SK-N-SH (cell line): ENCODE data around the gene ITGAL. TPM values are rescaled to one million over a fixed set of nuclear protein-coding genes. Genes with fewer than 3 reads are reported as not detected.

Source experiments
- CTCF ChIA-PET: fragments of 300-600, 350-600 bp; formaldehyde crosslinking; extraction: SDS; loops from one replicate; lab custom pipeline; 2021; lab: Yijun Ruan, JAX
- POLR2A ChIA-PET: fragments of 350-600 bp; sonication (Branson Sonifier 250); formaldehyde crosslinking; extraction: SDS; loops from one replicate; lab custom pipeline; 2020; ENCODE audit warnings: antibody characterized with exemption, inconsistent platforms; lab: Yijun Ruan, JAX
- DNase-seq: peaks from one replicate; pipeline ENCODE4 v3.0.0; 2012
- H2AFZ ChIP-seq: fragments of 200-600 bp; sonication (generic); 2 replicates; pipeline ENCODE4 v1.8.1; 2016; ENCODE audit warnings: antibody characterized with exemption, mild to moderate bottlenecking, low read depth
- H3F3A ChIP-seq: fragments of 200-600 bp; sonication (generic); replicated peaks from 2 replicates; pipeline ENCODE3; 2016; ENCODE audit warnings: antibody characterized with exemption, mild to moderate bottlenecking; ENCODE audit not compliant: insufficient read depth
- H3K27ac ChIP-seq, 2 experiments: fragments of 200-500 bp in 1 of 2; fragments of 200-600 bp in 1 of 2; sonication (Bioruptor generic) in 1 of 2; sonication (generic), shearing (Covaris generic) in 1 of 2; 2 replicates each; pipeline versions ENCODE4 v1.5.1 to v1.6.1; 2014 to 2016; ENCODE audit warnings: low read depth in 2 of 2, inconsistent platforms in 1 of 2, low read length in 1 of 2, mild to moderate bottlenecking in 1 of 2, mixed read lengths in 1 of 2
- H3K27me3 ChIP-seq: fragments of 200-600 bp; sonication (generic), shearing (Covaris generic); 2 replicates; pipeline ENCODE4 v1.6.1; 2016; ENCODE audit warnings: mixed run types; ENCODE audit not compliant: insufficient read depth
- H3K36me3 ChIP-seq, 2 experiments: fragments of 200-500 bp in 1 of 2; fragments of 200-600 bp in 1 of 2; sonication (Bioruptor generic) in 1 of 2; sonication (generic) in 1 of 2; replicated peaks in 1 of 2; 2 replicates each; pipeline versions ENCODE3 to v1.5.1; 2014 to 2016; ENCODE audit warnings: low read length in 1 of 2, mild to moderate bottlenecking in 1 of 2; ENCODE audit not compliant: insufficient read depth in 2 of 2, control insufficient read depth in 1 of 2
- H3K4me1 ChIP-seq, 2 experiments: fragments of 200-500 bp in 1 of 2; fragments of 200-600 bp in 1 of 2; sonication (Bioruptor generic) in 1 of 2; sonication (generic), shearing (Covaris generic) in 1 of 2; 2 replicates each; pipeline versions ENCODE4 v1.5.1 to v1.6.1; 2014 to 2016; ENCODE audit warnings: low read depth in 1 of 2, low read length in 1 of 2, mixed run types in 1 of 2; ENCODE audit not compliant: insufficient read depth in 2 of 2, control insufficient read depth in 1 of 2
- H3K4me2 ChIP-seq: fragments of 200-600 bp; sonication (generic), shearing (Covaris generic); 2 replicates; pipeline ENCODE4 v1.6.1; 2017; ENCODE audit warnings: mixed run types
- H3K4me3 ChIP-seq, 2 experiments: fragments of 200-500 bp in 1 of 2; fragments of 200-600 bp in 1 of 2; sonication (Bioruptor generic) in 1 of 2; sonication (generic), shearing (Covaris generic) in 1 of 2; 2 replicates each; pipeline versions ENCODE4 v1.5.1 to v1.8.1; 2014 to 2016; ENCODE audit warnings: low read depth in 2 of 2, inconsistent platforms in 1 of 2, low read length in 1 of 2, mild to moderate bottlenecking in 1 of 2, mixed read lengths in 1 of 2, moderate library complexity in 1 of 2
- H3K79me2 ChIP-seq: fragments of 200-600 bp; sonication (generic); 2 replicates; pipeline ENCODE4 v1.8.1; 2017; ENCODE audit warnings: mild to moderate bottlenecking; ENCODE audit not compliant: insufficient read depth
- H3K9ac ChIP-seq: fragments of 200-600 bp; sonication (generic); 2 replicates; pipeline ENCODE4 v1.6.1; 2017; ENCODE audit warnings: mixed run types
- H3K9me2 ChIP-seq: fragments of 200-600 bp; sonication (generic); 2 replicates; pipeline ENCODE4 v1.6.1; 2017; ENCODE audit warnings: mixed run types
- H3K9me3 ChIP-seq: fragments of 200-600 bp; sonication (generic); 2 replicates; pipeline ENCODE4 v1.6.1; 2017; ENCODE audit warnings: mixed run types, mild to moderate bottlenecking, moderate library complexity
- H4K20me1 ChIP-seq: fragments of 200-600 bp; sonication (generic); 2 replicates; pipeline ENCODE4 v1.6.1; 2017; ENCODE audit warnings: mild to moderate bottlenecking, mixed run types; ENCODE audit not compliant: insufficient read depth
- EP300 ChIP-seq, 2 experiments: IDR thresholded peaks; 2 replicates each; pipeline versions ENCODE4 v1.4.0 to v1.6.1; 2012; ENCODE audit warnings: borderline replicate concordance in 1 of 2, low read depth in 1 of 2, low read length in 1 of 2
- MAX ChIP-seq: IDR thresholded peaks from 2 replicates; pipeline ENCODE4 v1.4.0; 2012; ENCODE audit warnings: low read depth
- NFIC ChIP-seq: IDR thresholded peaks from 2 replicates; pipeline ENCODE4 v1.4.0; 2012; ENCODE audit warnings: borderline replicate concordance
- NRF1 ChIP-seq: IDR thresholded peaks from 2 replicates; pipeline ENCODE4 v1.6.1; 2012; ENCODE audit warnings: low read depth, mild to moderate bottlenecking, low read length
- REST ChIP-seq: IDR thresholded peaks from 2 replicates; pipeline ENCODE4 v1.6.1; 2012; ENCODE audit warnings: mild to moderate bottlenecking, low read depth, low read length, moderate library complexity
- RXRA ChIP-seq: IDR thresholded peaks from 2 replicates; pipeline ENCODE4 v1.4.0; 2012; ENCODE audit warnings: low read depth, mild to moderate bottlenecking, borderline replicate concordance
- TEAD4 ChIP-seq: IDR thresholded peaks from 2 replicates; pipeline ENCODE4 v1.4.0; 2012; ENCODE audit warnings: mild to moderate bottlenecking, borderline replicate concordance; ENCODE audit not compliant: insufficient read depth
- USF2 ChIP-seq: fragments of 150-350 bp; IDR thresholded peaks from 2 replicates; pipeline ENCODE4 v1.6.1; 2017; ENCODE audit warnings: antibody characterized with exemption, low read length, low read depth, borderline replicate concordance
- ZBTB33 ChIP-seq: IDR thresholded peaks from 2 replicates; pipeline ENCODE4 v1.4.0; 2012; ENCODE audit warnings: low read depth, borderline replicate concordance
- WGBS: methylation state at CpG from one replicate; pipeline ENCODE4 v1.1.6; 2017; ENCODE audit warnings: low lambda C conversion rate; 5-methylcytosine and 5-hydroxymethylcytosine counted together
- polyA plus RNA-seq, 3 experiments: library from polyadenylated mRNA; depleted of rRNA; stranded (reverse); fragments of >200 nt; gene quantifications; 2 replicates each; pipeline ENCODE4 v1.2.3, GENCODE V29; 2012

Gene ITGAL
- polyA plus RNA-seq, 1 of the 3 experiments (the other 2 are of a cell fraction): 0.12 TPM

- Histone ChIP-seq H3K4me3 (peak overlapping the region; percentile 65 to 68), H3K79me2 (peaks cover 16% of the 10 kb centered on the region), H4K20me1 (no peaks in the 10 kb centered on the region), H3K9me3 (no peaks in the 10 kb centered on the region), H2AFZ (peak overlapping the region; percentile 94), H3K9me2 (no peaks in the 10 kb centered on the region), H3K4me1 (peaks cover 8 to 17% of the 10 kb centered on the region in 2 experiments; a peak in 3 of 4 replicates), H3K27me3 (no peaks in the 10 kb centered on the region), H3K36me3 (peaks cover 10 to 14% of the 10 kb centered on the region in 2 experiments), H3K27ac (peak overlapping the region; percentile 81 to 86), H3K4me2 (peak overlapping the region; percentile 83), H3K9ac (peak overlapping the region; percentile 89), H3F3A (peaks cover 7% of the 10 kb centered on the region)
- peak; percentile 50 for DNase-seq
- ChIA-PET POLR2A (interaction anchor here (0.6 to 2.8 kb wide), 4 partner anchors 23 to 124 kb away, joined by 3 to 47 read pairs (median 10); partner anchors contain the start of genes ZNF688 and ZNF764), CTCF (interaction anchor here (1.3 to 2.6 kb wide), 4 partner anchors 23 to 104 kb away, joined by 3 to 19 read pairs (median 4); partner anchors contain the start of gene DCTPP1)
- WGBS: 31% methylated on average over 24 of the region's 29 CpGs
- TF ChIP-seq NRF1: no peak
- TF ChIP-seq EP300 (IDR thresholded peaks at IDR 0.05; ENCODE audit: borderline replicate concordance in 1 of 2, low read depth in 1 of 2, low read length in 1 of 2): no peak
- TF ChIP-seq RXRA: no peak
- TF ChIP-seq REST: no peak
- no peak for TF ChIP-seq USF2
- no peak for TF ChIP-seq ZBTB33
- TF ChIP-seq NFIC: no peak
- no peak for TF ChIP-seq MAX
- no peak for TF ChIP-seq TEAD4
Observed at GRCh38 chr16:30533748-30534367, 61.3 kb downstream of the ITGAL start.
